ENCODE results near the gene TROAP. TPM values are rescaled to one million over a fixed set of nuclear protein-coding genes. Genes with fewer than 3 reads are reported as not detected.

TROAP gene
- total and polyA plus RNA-seq, 9 of the 15 experiments (the other 6 are each of a cell fraction or from before 2014, with no cell fraction given): 46.4 to 171 (median 59.8) TPM

DNA sequence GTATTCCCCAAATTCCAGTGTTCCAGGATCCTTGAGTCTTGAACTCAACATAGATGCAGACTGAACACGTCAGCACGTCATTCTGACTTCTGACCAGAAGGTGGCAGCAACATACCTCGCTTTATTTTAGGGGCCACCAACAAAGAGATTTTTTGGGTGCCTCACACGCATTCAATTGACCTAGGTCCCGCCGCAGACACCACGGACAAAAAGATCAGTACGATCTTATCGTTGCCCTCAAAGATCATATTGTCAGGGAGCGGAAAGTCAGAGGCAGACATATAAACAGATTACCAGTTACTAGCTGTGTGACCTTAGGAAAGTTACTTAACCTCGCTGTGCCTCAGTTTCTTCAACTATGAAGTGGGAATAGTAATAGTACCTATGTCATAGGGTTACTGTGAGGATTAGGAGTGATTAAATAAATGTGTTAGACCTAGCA lies 34.6 kb upstream of the TROAP start (continued):
- TF ChIP-seq FOXA3 (CRISPR knock-in tag; conservative IDR thresholded peaks at IDR 0.05 in 1 of 2, IDR thresholded peaks at IDR 0.05 in 1 of 2) (no peak), GABPB1 (CRISPR knock-in tag; IDR thresholded peaks at IDR 0.05) (0 out of 2 replicates have a peak, but pooled peaks have one; percentile 42), RERE (CRISPR knock-in tag; IDR thresholded peaks at IDR 0.05; ENCODE audit: borderline replicate concordance) (no peak), HDAC1 (IDR thresholded peaks at IDR 0.05) (peak in 1 of 2 experiments; percentile 55; a peak in 1 of 4 replicates), BRCA1 (IDR thresholded peaks at IDR 0.05) (no peak), BRCA1 (CRISPR knock-in tag; IDR thresholded peaks at IDR 0.05) (no peak), SNIP1 (IDR thresholded peaks at IDR 0.05; ENCODE audit: low read depth) (no peak), HDGF (IDR thresholded peaks at IDR 0.05) (peak; percentile 42; the same call in 1 of the 2 replicates), ZNF311 (CRISPR knock-in tag; IDR thresholded peaks at IDR 0.05) (no peak), ZBTB7A (IDR thresholded peaks at IDR 0.05; ENCODE audit: borderline replicate concordance, control insufficient read depth, low read depth, low read length) (no peak), HEY1 (CRISPR knock-in tag; IDR thresholded peaks at IDR 0.05; ENCODE audit: borderline replicate concordance) (no peak), RNF2 (IDR thresholded peaks at IDR 0.05) (no peak), KDM1A (IDR thresholded peaks at IDR 0.05) (peak in 1 of 2 experiments; percentile 90; a peak in 3 of 4 replicates), TBP (optimal IDR thresholded peaks at IDR 0.05; ENCODE audit: low read depth, low read length) (no peak), CREB3L1 (IDR thresholded peaks at IDR 0.05; ENCODE audit: borderline replicate concordance, low read depth) (peak; percentile 68; the same call in 1 of the 2 replicates)
- TF ChIP-seq, protein P1, sequence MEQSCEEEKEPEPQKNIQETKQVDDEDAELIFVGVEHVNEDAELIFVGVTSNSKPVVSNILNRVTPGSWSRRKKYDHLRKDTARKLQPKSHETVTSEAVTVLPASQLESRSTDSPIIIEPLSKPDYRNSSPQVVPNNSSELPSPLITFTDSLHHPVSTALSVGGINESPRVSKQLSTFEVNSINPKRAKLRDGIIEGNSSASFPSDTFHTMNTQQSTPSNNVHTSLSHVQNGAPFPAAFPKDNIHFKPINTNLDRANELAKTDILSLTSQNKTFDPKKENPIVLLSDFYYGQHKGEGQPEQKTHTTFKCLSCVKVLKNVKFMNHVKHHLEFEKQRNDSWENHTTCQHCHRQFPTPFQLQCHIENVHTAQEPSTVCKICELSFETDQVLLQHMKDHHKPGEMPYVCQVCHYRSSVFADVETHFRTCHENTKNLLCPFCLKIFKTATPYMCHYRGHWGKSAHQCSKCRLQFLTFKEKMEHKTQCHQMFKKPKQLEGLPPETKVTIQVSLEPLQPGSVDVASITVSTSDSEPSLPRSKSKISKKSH (CRISPR knock-in tag; IDR thresholded peaks at IDR 0.05): no peak
- TF ChIP-seq, protein P2, sequence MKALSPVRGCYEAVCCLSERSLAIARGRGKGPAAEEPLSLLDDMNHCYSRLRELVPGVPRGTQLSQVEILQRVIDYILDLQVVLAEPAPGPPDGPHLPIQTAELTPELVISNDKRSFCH (CRISPR knock-in tag; IDR thresholded peaks at IDR 0.05): no peak
- TF ChIP-seq, protein P2 (tag; IDR thresholded peaks at IDR 0.05): no peak

All from K562 (cell line).